Prostate gland (tissue), 2 donors: Measurements from ENCODE around the gene FLVCR2. TPM values are rescaled to one million over a fixed set of nuclear protein-coding genes. Genes with fewer than 3 reads are reported as not detected.
A peak's percentile ranks its signal among the peaks of the same experiment; 100 is the strongest.

Experiments
- DNase-seq: peaks from one replicate; pipeline ENCODE4 v3.0.0-alpha.2; 2019; ENCODE audit warnings: low spot score
- H3K27ac ChIP-seq, 2 donors: fragments of 200-600 bp; sonication (generic); 2 replicates each; pipeline ENCODE4 v1.5.1; 2017 to 2019
- H3K27me3 ChIP-seq: fragments of 200-600 bp; sonication (generic); replicated peaks from 2 replicates; pipeline ENCODE4 v1.5.1; 2019; ENCODE audit not compliant: insufficient read depth
- H3K36me3 ChIP-seq, 2 donors: fragments of 200-600 bp; sonication (generic); 1 replicate in 1 of 2; 2 replicates in 1 of 2; pipeline versions ENCODE4 v1.5.1 to v1.8.1; 2017 to 2019
- H3K4me1 ChIP-seq: fragments of 200-600 bp; sonication (generic); replicated peaks from 2 replicates; pipeline ENCODE4 v1.5.1; 2019
- H3K4me3 ChIP-seq, 2 donors: fragments of 200-600 bp; sonication (generic); 2 replicates each; pipeline ENCODE4 v1.5.1; 2017 to 2019
- H3K9me3 ChIP-seq: fragments of 200-600 bp; sonication (generic); 2 replicates; pipeline ENCODE4 v1.5.1; 2017
- CTCF ChIP-seq, 4 experiments: fragments of 200-600 bp in 2 of 4; fragments of 450-650 bp in 2 of 4; sonication (generic) in 2 of 4; IDR thresholded peaks; 1 replicate in 3 of 4; 2 replicates in 1 of 4; pipeline ENCODE4 v1.5.1; 2016 to 2019; ENCODE audit warnings: antibody characterized with exemption in 4 of 4, mild to moderate bottlenecking in 2 of 4, moderate library complexity in 2 of 4
- POLR2A ChIP-seq: fragments of 450-650 bp; IDR thresholded peaks from one replicate; pipeline ENCODE4 v1.6.1; 2016; ENCODE audit warnings: antibody characterized with exemption, mild to moderate bottlenecking
- POLR2AphosphoS5 ChIP-seq: sonication (generic); formaldehyde crosslinking; IDR thresholded peaks from one replicate; pipeline ENCODE4 v1.6.1; 2017; ENCODE audit warnings: antibody characterized with exemption
- WGBS: methylation state at CpG from one replicate; pipeline ENCODE4 v1.1.5; 2018; 5-methylcytosine and 5-hydroxymethylcytosine counted together
- intact Hi-C: fragments of 100-400 bp; cut with DNase I; formaldehyde crosslinking; loops from one replicate; pipeline ENCODE4 v1.14.2; 2022
- total RNA-seq, 2 donors: library from RNA; depleted of rRNA; stranded (reverse); fragments of >200 nt; gene quantifications; one replicate each; pipeline ENCODE4 v1.1.0, GENCODE V29; 2016

FLVCR2 gene
- total RNA-seq, 2 donors from 2014 or later = 3.1 to 22.2 TPM

- Histone ChIP-seq H3K27ac (peak overlapping the region; percentile 91 to 93), H3K9me3 (no peaks in the 10 kb centered on the region), H3K27me3 (no peaks in the 10 kb centered on the region), H3K36me3 (no peaks in the 10 kb centered on the region), H3K4me1 (peaks cover 18% of the 10 kb centered on the region), H3K4me3 (no peak overlapping the region)
- intact Hi-C loops = no loop called here
- 73% methylated on average over 5 of the region's 5 CpGs for WGBS
- TF ChIP-seq POLR2A (no peak), CTCF (IDR thresholded peaks at IDR 0.05) (no peak), POLR2AphosphoS5 (no peak)
- DNase-seq = no peak
Measured at GRCh38 chr14:75535164-75535898, 43.1 kb upstream of the FLVCR2 start.

GRCh38 chr14:75537071-75537470 is 41.3 kb upstream of the FLVCR2 start:
- intact Hi-C loops = no loop called here
- H3K4me3 ChIP-seq = no peak overlapping the region
- peak overlapping the region; percentile 91 to 93 for H3K27ac ChIP-seq
- no peaks in the 10 kb centered on the region for H3K36me3 ChIP-seq
- TF ChIP-seq POLR2AphosphoS5 = no peak
- TF ChIP-seq CTCF (IDR thresholded peaks at IDR 0.05) = no peak
- no peak for TF ChIP-seq POLR2A
- H3K4me1 ChIP-seq = peaks cover 18% of the 10 kb centered on the region
- H3K27me3 ChIP-seq = no peaks in the 10 kb centered on the region
- H3K9me3 ChIP-seq = no peaks in the 10 kb centered on the region
- 53% methylated on average over 4 of the region's 4 CpGs for WGBS
- DNase-seq = no peak

DNA sequence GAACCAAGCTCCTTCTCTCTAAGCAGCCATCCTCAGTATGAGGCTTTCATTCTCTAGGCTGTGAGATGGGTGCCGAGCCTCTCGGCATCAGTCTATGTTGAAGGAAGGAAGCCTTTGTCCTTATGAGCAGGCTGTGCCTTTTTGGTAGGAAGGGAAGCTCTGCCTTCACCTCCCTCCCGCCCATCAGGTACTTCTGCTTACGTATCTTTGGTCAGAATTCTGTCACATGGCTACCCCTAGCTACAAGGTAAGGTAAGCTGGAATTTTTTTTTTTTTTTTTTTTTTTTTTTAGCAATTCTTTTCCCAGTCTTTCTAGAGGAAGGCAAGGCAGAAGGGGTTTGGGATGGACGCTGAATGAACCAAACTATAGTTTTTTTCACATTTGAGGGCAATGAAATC is 39.3 kb upstream of the FLVCR2 start:
- Histone ChIP-seq H3K4me1 (peaks cover 18% of the 10 kb centered on the region), H3K27me3 (no peaks in the 10 kb centered on the region)

GRCh38 chr14:75539561-75540478 is 38.6 kb upstream of the FLVCR2 start:
- WGBS = 82% methylated on average over 17 of the region's 17 CpGs
- intact Hi-C loops = no loop called here

More for the DNA sequence above, 39.3 kb upstream of the FLVCR2 start:
- no peak for DNase-seq
- intact Hi-C loops = no loop called here
- Histone ChIP-seq H3K9me3 (no peaks in the 10 kb centered on the region), H3K4me3 (no peak overlapping the region), H3K27ac (no peak overlapping the region), H3K36me3 (no peaks in the 10 kb centered on the region)
- 95% methylated on average over 5 of the region's 5 CpGs for WGBS
- no peak for TF ChIP-seq POLR2A
- TF ChIP-seq POLR2AphosphoS5 = no peak
- no peak for TF ChIP-seq CTCF (IDR thresholded peaks at IDR 0.05)

More at GRCh38 chr14:75539561-75540478, 38.6 kb upstream of the FLVCR2 start:
- H3K4me3 ChIP-seq = no peak overlapping the region
- no peak overlapping the region for H3K27ac ChIP-seq
- no peaks in the 10 kb centered on the region for H3K27me3 ChIP-seq
- no peak for TF ChIP-seq CTCF (IDR thresholded peaks at IDR 0.05)
- TF ChIP-seq POLR2A = no peak
- TF ChIP-seq POLR2AphosphoS5 = no peak
- H3K9me3 ChIP-seq = no peaks in the 10 kb centered on the region
- H3K36me3 ChIP-seq = no peaks in the 10 kb centered on the region
- no peak for DNase-seq
- peaks cover 18% of the 10 kb centered on the region for H3K4me1 ChIP-seq
